Measurements from ENCODE around the gene SMURF2.

- TF ChIP-seq JUND (IDR thresholded peaks at IDR 0.05; ENCODE audit: borderline replicate concordance, low read depth, low read length) (no peak), JUND (tag; IDR thresholded peaks at IDR 0.05; ENCODE audit: borderline replicate concordance, low read depth, low read length) (no peak), MAFK (IDR thresholded peaks at IDR 0.05; ENCODE audit: low read length) (no peak), FOXO4 (CRISPR knock-in tag; IDR thresholded peaks at IDR 0.05) (no peak), ZZZ3 (IDR thresholded peaks at IDR 0.05) (no peak), KAT2B (IDR thresholded peaks at IDR 0.05; ENCODE audit: low read depth, low read length) (no peak), KDM2B (CRISPR knock-in tag; IDR thresholded peaks at IDR 0.05) (no peak), ZNF24 (IDR thresholded peaks at IDR 0.05) (no peak), ZNF280A (IDR thresholded peaks at IDR 0.05; ENCODE audit: low read depth, partially characterized antibody) (no peak), CTCF (IDR thresholded peaks at IDR 0.05 in 2 of 3, conservative IDR thresholded peaks at IDR 0.05 in 1 of 3; ENCODE audit: insufficient read depth in 2 of 3, low read depth in 1 of 3, low read length in 3 of 3) (no peak), SMARCA4 (IDR thresholded peaks at IDR 0.05) (no peak), ARID3A (IDR thresholded peaks at IDR 0.05; ENCODE audit: borderline replicate concordance, low read depth, low read length) (no peak), FOXM1 (IDR thresholded peaks at IDR 0.05; ENCODE audit: low read depth) (no peak), FOXM1 (CRISPR knock-in tag; IDR thresholded peaks at IDR 0.05; ENCODE audit: low read depth) (no peak), HNRNPLL (IDR thresholded peaks at IDR 0.05; ENCODE audit: low read depth, low read length, poor library complexity, severe bottlenecking) (no peak)
Observed at GRCh38 chr17:64632606-64633005, 29.5 kb downstream of the SMURF2 start.

Measured in K562 (cell line).